ENCODE results near the gene ADORA2A. TPM values are rescaled to one million over a fixed set of nuclear protein-coding genes. Genes with fewer than 3 reads are reported as not detected.

ADORA2A gene
- total RNA-seq, 1 experiment from 2014 or later, result 0.96 TPM

DNA sequence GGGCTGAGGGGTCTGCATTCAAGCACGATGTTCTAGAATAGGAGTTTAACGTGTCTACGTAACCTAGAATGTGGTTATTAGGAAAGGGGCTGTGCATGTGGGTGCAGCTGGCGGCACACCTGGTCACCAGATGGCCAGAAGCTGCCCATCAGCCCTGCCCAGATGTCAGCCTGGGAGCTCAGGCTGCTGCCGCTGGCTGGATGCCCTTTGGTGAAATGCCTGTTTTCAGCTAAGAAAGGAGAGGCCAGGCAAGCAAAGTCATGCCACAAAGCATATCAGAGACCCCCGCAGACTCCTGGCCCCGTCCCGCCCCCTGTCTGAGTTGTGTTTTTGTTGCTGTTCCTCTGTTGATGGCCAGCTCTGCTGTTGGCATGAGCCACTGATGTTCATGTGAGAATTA is 11.3 kb upstream of the ADORA2A start:
- DNase-seq (ENCODE audit: unreplicated experiment), result no peak
- TF ChIP-seq, protein P1, sequence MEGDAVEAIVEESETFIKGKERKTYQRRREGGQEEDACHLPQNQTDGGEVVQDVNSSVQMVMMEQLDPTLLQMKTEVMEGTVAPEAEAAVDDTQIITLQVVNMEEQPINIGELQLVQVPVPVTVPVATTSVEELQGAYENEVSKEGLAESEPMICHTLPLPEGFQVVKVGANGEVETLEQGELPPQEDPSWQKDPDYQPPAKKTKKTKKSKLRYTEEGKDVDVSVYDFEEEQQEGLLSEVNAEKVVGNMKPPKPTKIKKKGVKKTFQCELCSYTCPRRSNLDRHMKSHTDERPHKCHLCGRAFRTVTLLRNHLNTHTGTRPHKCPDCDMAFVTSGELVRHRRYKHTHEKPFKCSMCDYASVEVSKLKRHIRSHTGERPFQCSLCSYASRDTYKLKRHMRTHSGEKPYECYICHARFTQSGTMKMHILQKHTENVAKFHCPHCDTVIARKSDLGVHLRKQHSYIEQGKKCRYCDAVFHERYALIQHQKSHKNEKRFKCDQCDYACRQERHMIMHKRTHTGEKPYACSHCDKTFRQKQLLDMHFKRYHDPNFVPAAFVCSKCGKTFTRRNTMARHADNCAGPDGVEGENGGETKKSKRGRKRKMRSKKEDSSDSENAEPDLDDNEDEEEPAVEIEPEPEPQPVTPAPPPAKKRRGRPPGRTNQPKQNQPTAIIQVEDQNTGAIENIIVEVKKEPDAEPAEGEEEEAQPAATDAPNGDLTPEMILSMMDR (IDR thresholded peaks at IDR 0.05; ENCODE audit: unreplicated experiment), result no peak
- intact Hi-C loops (cut with micrococcal nuclease), result no loop called here
- H3K4me3 Mint-ChIP-seq (ENCODE audit: unreplicated experiment), result no peak overlapping the region
- no peaks in the 10 kb centered on the region for H3K4me1 Mint-ChIP-seq (ENCODE audit: insufficient read depth, unreplicated experiment)
- ChIA-PET POLR2A (interaction anchor here (1.5 kb wide), 1 partner anchor 13 kb away, joined by 3 read pairs; no protein-coding TSS in a partner anchor), CTCF (interaction anchor here (0.6 kb wide), 1 partner anchor 105 kb away, joined by 3 read pairs; no protein-coding TSS in a partner anchor)
- H3K36me3 Mint-ChIP-seq (ENCODE audit: insufficient read depth, unreplicated experiment), result peaks cover 35% of the 10 kb centered on the region
- no TSS peak for BruUV-seq (replicated peaks)
- no peak overlapping the region for H3K27ac Mint-ChIP-seq (ENCODE audit: low read depth, unreplicated experiment)
- no peaks in the 10 kb centered on the region for H3K27me3 Mint-ChIP-seq (ENCODE audit: insufficient read depth, unreplicated experiment)
- no peaks in the 10 kb centered on the region for H3K9me3 Mint-ChIP-seq (ENCODE audit: unreplicated experiment)

DNA sequence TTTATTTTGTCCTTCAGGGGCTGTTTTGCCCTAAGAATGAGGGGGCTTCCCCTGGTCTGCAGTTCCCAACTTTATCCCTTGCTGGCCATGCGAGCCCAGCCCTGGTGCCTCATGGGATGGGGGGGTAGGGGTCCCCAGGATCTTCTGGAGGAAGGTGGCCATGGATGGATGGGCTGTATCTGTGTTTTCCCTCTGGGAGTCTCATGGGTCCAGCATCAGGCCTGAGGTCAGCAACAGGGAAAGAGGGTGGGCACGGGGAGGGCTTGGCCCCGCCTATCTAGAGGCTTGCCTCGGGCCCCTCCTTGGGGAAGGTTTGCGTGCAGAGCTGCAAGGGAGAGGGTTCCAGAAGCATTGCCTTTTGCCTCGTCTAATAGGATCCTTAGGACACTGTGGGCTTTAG is 10.8 kb upstream of the ADORA2A start:
- Mint-ChIP-seq H3K9me3 (ENCODE audit: unreplicated experiment) (no peaks in the 10 kb centered on the region), H3K27me3 (ENCODE audit: insufficient read depth, unreplicated experiment) (no peaks in the 10 kb centered on the region), H3K36me3 (ENCODE audit: insufficient read depth, unreplicated experiment) (peaks cover 35% of the 10 kb centered on the region), H3K4me1 (ENCODE audit: insufficient read depth, unreplicated experiment) (no peaks in the 10 kb centered on the region), H3K4me3 (ENCODE audit: unreplicated experiment) (no peak overlapping the region), H3K27ac (ENCODE audit: low read depth, unreplicated experiment) (no peak overlapping the region)
- ChIA-PET CTCF (interaction anchor here (0.8 kb wide), 1 partner anchor 91 kb away, joined by 4 read pairs; no protein-coding TSS in a partner anchor), POLR2A (interaction anchor here (1.5 kb wide), 1 partner anchor 14 kb away, joined by 3 read pairs; no protein-coding TSS in a partner anchor)
- TF ChIP-seq, protein P1 (IDR thresholded peaks at IDR 0.05; ENCODE audit: unreplicated experiment), result no peak
- no peak for DNase-seq (ENCODE audit: unreplicated experiment)
- intact Hi-C loops (cut with micrococcal nuclease), result no loop called here
- BruUV-seq (replicated peaks), result no TSS peak

DNA sequence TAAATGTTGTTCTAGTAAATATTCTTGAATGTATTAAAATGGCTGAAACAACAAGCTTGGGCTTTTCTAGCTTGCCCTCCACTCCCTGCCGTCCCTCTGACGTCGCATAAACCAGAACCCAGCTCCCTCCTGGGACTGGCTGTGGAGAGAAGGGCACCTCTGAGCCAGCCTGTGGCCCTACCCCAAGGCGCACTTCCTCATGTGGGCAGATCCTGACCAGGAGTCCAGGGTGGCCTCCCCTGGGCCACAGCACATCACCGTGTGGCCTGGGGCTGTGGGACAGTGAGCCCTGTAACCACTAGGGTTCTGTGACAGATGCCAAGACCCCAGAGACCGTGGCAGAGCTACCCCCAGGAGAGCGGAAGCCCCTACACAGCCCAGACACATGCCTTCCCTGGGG is 10.2 kb upstream of the ADORA2A start:
- H3K36me3 Mint-ChIP-seq (ENCODE audit: insufficient read depth, unreplicated experiment), result peaks cover 35% of the 10 kb centered on the region
- CTCF ChIA-PET, result interaction anchor here (0.8 to 1.7 kb wide), 3 partner anchors 8 to 105 kb away, joined by 3 to 11 read pairs (median 4); no protein-coding TSS in a partner anchor
- TF ChIP-seq, protein P1 (IDR thresholded peaks at IDR 0.05; ENCODE audit: unreplicated experiment), result no peak

DNA sequence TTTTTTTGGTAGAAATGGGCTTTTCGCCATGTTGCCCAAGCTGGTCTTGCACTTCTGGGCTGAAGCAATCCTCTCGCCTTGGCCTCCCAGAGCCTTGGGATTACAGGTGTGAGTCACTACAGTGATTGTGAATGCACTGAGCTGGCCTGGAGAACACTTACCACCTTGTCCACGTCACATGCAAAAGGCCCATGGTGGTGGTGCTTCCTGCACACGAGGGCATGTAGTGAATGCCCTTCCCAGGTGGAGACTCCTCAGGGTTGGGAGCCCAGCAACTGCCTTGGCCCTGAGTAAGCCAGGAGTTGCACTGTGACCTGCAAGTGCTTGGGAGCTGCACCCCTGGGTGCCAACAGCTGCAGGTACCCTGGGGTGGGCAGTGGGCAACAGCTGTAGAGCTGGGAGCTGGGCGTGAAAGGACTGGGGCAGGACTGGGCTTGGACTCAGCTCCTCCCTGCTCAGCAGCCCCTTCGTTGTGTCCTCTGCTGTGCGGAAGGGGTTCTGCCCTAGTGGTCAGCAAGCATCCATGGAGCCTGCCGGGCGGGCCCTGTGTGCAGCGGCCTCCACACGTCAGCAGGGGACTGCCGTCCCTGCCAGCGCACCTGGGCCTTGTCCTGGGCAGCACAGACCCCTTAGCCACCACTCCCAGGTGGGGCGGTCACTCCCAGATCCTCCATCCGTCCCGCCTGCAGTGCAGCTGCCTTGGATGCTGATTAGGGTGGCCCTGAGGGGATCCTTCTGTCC is 9.3 kb upstream of the ADORA2A start:
- no TSS peak for BruUV-seq (replicated peaks)
- Mint-ChIP-seq H3K36me3 (ENCODE audit: insufficient read depth, unreplicated experiment) (peaks cover 35% of the 10 kb centered on the region), H3K4me1 (ENCODE audit: insufficient read depth, unreplicated experiment) (peaks cover 6% of the 10 kb centered on the region), H3K9me3 (ENCODE audit: unreplicated experiment) (no peaks in the 10 kb centered on the region), H3K4me3 (ENCODE audit: unreplicated experiment) (no peak overlapping the region), H3K27ac (ENCODE audit: low read depth, unreplicated experiment) (no peak overlapping the region), H3K27me3 (ENCODE audit: insufficient read depth, unreplicated experiment) (no peaks in the 10 kb centered on the region)
- peak; percentile 80 for DNase-seq (ENCODE audit: unreplicated experiment)
- POLR2A ChIA-PET, result interaction anchor here (0.5 to 1.5 kb wide), 5 partner anchors 9 to 42 kb away, joined by 3 to 4 read pairs (median 4); no protein-coding TSS in a partner anchor
- CTCF ChIA-PET, result interaction anchor here (0.5 to 1.7 kb wide), 4 partner anchors 9 to 853 kb away, joined by 3 to 11 read pairs (median 4); no protein-coding TSS in a partner anchor
- TF ChIP-seq, protein P1 (IDR thresholded peaks at IDR 0.05; ENCODE audit: unreplicated experiment), result no peak
- intact Hi-C loops (cut with micrococcal nuclease), result no loop called here

More for the DNA sequence above, 10.2 kb upstream of the ADORA2A start:
- DNase-seq (ENCODE audit: unreplicated experiment), result no peak
- POLR2A ChIA-PET, result interaction anchor here (0.6 to 1.5 kb wide), 2 partner anchors 14 to 209 kb away, joined by 3 read pairs; no protein-coding TSS in a partner anchor
- Mint-ChIP-seq H3K4me1 (ENCODE audit: insufficient read depth, unreplicated experiment) (peaks cover 1% of the 10 kb centered on the region), H3K27me3 (ENCODE audit: insufficient read depth, unreplicated experiment) (no peaks in the 10 kb centered on the region), H3K27ac (ENCODE audit: low read depth, unreplicated experiment) (no peak overlapping the region), H3K9me3 (ENCODE audit: unreplicated experiment) (no peaks in the 10 kb centered on the region), H3K4me3 (ENCODE audit: unreplicated experiment) (no peak overlapping the region)
- intact Hi-C loops (cut with micrococcal nuclease), result no loop called here
- BruUV-seq (replicated peaks), result no TSS peak
